ENCODE results near the gene EPAS1. TPM values are rescaled to one million over a fixed set of nuclear protein-coding genes. Genes with fewer than 3 reads are reported as not detected.
A peak's percentile ranks its signal among the peaks of the same experiment; 100 is the strongest.

The EPAS1 gene
- total RNA-seq, 1 donor from 2014 or later: 1,419 TPM

DNA sequence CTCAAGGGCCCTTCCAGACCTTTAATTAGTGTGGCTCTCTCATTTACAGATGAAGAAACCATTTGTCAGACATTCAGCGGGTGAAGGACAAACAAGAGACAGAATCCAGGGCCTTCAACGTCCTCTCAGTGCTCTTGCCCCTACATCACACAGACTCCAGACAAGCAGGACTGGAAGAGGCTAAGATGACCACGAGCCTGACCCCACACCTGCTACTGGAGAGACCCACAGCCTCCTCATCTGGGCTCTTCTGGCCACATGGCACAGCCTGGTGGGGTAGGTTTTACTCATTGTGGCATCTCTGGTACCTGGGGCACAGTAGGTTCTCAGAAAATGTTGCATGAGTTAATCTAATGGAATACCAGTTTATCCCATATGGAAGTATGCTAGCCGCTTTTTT lies 112.5 kb downstream of the EPAS1 start:
- peak overlapping the region; percentile 61 for H3K27ac ChIP-seq
- H3K27me3 ChIP-seq (ENCODE audit: low read depth): no peaks in the 10 kb centered on the region
- ATAC-seq (peak in 1 of 2 donors; percentile 2), DNase-seq (no peak)
- no peaks in the 10 kb centered on the region for H3K36me3 ChIP-seq
- TF ChIP-seq, protein P1, sequence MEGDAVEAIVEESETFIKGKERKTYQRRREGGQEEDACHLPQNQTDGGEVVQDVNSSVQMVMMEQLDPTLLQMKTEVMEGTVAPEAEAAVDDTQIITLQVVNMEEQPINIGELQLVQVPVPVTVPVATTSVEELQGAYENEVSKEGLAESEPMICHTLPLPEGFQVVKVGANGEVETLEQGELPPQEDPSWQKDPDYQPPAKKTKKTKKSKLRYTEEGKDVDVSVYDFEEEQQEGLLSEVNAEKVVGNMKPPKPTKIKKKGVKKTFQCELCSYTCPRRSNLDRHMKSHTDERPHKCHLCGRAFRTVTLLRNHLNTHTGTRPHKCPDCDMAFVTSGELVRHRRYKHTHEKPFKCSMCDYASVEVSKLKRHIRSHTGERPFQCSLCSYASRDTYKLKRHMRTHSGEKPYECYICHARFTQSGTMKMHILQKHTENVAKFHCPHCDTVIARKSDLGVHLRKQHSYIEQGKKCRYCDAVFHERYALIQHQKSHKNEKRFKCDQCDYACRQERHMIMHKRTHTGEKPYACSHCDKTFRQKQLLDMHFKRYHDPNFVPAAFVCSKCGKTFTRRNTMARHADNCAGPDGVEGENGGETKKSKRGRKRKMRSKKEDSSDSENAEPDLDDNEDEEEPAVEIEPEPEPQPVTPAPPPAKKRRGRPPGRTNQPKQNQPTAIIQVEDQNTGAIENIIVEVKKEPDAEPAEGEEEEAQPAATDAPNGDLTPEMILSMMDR (IDR thresholded peaks at IDR 0.05): no peak
- intact Hi-C loops (cut with DNase I): no loop called here
- peaks cover 18% of the 10 kb centered on the region for H3K4me1 ChIP-seq
- H3K9me3 ChIP-seq: no peaks in the 10 kb centered on the region
- H3K4me3 ChIP-seq: no peak overlapping the region

DNA sequence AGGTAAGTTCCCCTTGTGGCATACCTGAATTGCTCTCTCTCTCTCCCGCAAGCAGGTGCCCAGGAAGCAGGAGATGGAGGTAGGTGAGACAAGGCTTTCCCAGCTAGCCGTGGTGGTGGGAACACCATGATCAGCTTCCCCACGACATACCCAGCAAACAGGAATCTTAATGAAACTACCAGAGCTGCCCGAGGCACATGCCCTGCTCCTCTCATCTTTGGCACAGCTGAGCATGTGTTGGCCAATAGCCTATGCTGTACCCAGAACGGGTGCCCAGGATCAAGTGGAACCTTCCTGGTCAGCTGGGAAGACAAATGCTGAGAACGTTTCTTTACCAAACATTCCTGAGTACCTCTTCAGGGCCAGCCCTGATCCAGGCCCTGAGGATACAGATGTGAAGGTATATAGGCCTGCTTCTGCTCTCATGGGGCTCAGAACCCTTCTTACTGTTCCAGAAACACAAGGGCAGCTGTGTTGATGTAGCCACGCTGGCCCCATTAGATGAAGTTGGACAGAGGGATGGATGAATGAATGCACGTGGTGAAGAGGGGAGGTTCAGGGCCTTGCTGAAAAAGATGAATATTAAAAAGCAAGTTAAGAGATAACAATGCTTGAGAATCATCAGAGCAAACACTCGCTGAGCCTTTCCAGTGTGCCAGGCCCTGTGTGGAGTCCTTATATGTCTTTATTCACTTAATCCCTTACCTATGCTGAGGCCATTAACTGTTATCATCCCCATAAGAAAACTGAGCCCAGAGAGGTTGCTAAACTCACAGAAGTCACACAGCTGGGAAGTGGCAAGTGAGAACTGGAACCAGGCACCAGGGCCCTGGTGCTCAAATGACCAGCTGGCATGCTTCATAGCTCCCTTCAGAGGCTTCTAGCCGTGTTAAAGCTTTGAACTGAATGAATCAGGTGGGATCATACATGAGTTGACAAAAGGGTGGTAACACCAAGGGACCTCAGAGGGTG lies 113.4 kb downstream of the EPAS1 start:
- DNase-seq: peak; percentile 64
- intact Hi-C loops (cut with DNase I): no loop called here
- Histone ChIP-seq H3K4me3 (no peak overlapping the region), H3K27me3 (ENCODE audit: low read depth) (no peaks in the 10 kb centered on the region), H3K4me1 (peaks cover 18% of the 10 kb centered on the region), H3K27ac (peak overlapping the region; percentile 61), H3K9me3 (no peaks in the 10 kb centered on the region), H3K36me3 (no peaks in the 10 kb centered on the region)
- peak; percentile 53 to 56 for ATAC-seq
- TF ChIP-seq, protein P1 (IDR thresholded peaks at IDR 0.05): no peak

DNA sequence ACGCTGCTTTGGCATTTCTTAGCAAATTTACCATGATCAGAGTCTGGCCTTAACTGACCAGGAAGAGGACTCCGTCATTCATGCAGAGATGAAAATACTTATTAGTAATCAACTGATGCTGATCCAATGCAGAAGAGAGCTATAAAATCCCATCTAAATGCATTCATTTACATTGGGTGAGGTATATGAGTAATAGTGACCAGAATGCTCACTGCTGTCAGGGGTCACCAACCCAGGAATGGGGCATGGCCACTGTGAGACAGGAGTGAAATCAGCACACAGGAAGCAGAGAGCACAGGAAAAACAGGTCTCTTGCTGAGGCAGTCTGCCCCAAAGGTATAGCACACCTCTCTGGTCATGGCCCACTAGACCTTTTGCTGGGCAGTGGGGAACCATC lies 114.0 kb downstream of the EPAS1 start:
- ATAC-seq: no peak
- intact Hi-C loops (cut with DNase I): no loop called here
- H3K27me3 ChIP-seq (ENCODE audit: low read depth): no peaks in the 10 kb centered on the region
- TF ChIP-seq, protein P1 (IDR thresholded peaks at IDR 0.05): no peak
- H3K27ac ChIP-seq: no peak overlapping the region
- H3K4me1 ChIP-seq: peaks cover 18% of the 10 kb centered on the region
- no peak for DNase-seq
- no peaks in the 10 kb centered on the region for H3K36me3 ChIP-seq
- H3K9me3 ChIP-seq: no peaks in the 10 kb centered on the region
- H3K4me3 ChIP-seq: no peak overlapping the region

DNA sequence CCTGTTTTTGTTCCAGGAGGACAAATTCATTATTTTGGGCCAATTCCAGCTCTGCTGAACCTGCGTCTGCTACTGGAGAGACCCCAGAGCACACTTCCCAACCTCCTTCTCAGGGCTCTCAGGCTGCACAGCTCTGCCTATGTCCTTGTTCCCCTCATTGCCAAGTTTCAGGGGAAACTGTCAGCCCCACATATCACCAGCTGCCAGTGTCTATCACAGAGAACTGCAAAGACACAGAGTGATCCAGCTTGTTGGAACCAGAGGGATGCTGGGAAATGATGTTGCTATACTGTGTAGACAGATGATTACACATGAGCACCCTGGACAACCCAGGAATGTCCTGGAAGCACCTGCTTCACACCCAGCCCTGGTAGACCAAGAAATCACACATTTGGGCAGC lies 114.8 kb downstream of the EPAS1 start:
- ATAC-seq (no peak), DNase-seq (no peak)
- H3K27me3 ChIP-seq (ENCODE audit: low read depth): no peaks in the 10 kb centered on the region
- TF ChIP-seq, protein P1 (IDR thresholded peaks at IDR 0.05): no peak
- no peaks in the 10 kb centered on the region for H3K36me3 ChIP-seq
- no peak overlapping the region for H3K27ac ChIP-seq
- intact Hi-C loops (cut with DNase I): no loop called here
- no peak overlapping the region for H3K4me3 ChIP-seq
- H3K9me3 ChIP-seq: no peaks in the 10 kb centered on the region
- H3K4me1 ChIP-seq: peaks cover 18% of the 10 kb centered on the region

DNA sequence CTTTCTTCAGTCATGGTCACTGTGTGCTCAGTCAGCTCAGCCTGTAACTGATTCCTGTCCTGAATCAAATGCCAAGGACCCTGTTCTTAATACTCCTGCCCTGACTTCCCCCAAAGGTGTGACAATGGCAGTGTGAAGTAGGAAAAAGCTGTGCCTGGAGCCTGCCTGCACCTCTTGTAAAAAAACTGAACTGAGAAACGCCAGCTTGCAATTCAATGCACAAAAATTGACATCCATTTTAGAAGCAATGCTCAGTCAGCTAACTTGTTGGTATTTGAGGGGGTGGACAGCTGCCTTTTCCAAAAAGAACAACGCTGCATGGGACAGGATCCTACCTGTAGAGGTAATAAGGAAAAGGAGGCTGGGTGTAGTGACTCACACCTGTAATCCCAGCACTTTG lies 115.9 kb downstream of the EPAS1 start:
- no peaks in the 10 kb centered on the region for H3K9me3 ChIP-seq
- no peaks in the 10 kb centered on the region for H3K27me3 ChIP-seq (ENCODE audit: low read depth)
- H3K36me3 ChIP-seq: no peaks in the 10 kb centered on the region
- H3K4me3 ChIP-seq: no peak overlapping the region
- TF ChIP-seq, protein P1 (IDR thresholded peaks at IDR 0.05): no peak
- peaks cover 14% of the 10 kb centered on the region for H3K4me1 ChIP-seq
- intact Hi-C loops (cut with DNase I): no loop called here
- no peak overlapping the region for H3K27ac ChIP-seq
- DNase-seq (no peak), ATAC-seq (no peak)

All from lower lobe of right lung (tissue), 2 donors.